Measurements from ENCODE around the gene CDKL1. TPM values are rescaled to one million over a fixed set of nuclear protein-coding genes. Genes with fewer than 3 reads are reported as not detected.

The CDKL1 gene
- total RNA-seq, 1 experiment from 2014 or later: 11.3 TPM

DNA sequence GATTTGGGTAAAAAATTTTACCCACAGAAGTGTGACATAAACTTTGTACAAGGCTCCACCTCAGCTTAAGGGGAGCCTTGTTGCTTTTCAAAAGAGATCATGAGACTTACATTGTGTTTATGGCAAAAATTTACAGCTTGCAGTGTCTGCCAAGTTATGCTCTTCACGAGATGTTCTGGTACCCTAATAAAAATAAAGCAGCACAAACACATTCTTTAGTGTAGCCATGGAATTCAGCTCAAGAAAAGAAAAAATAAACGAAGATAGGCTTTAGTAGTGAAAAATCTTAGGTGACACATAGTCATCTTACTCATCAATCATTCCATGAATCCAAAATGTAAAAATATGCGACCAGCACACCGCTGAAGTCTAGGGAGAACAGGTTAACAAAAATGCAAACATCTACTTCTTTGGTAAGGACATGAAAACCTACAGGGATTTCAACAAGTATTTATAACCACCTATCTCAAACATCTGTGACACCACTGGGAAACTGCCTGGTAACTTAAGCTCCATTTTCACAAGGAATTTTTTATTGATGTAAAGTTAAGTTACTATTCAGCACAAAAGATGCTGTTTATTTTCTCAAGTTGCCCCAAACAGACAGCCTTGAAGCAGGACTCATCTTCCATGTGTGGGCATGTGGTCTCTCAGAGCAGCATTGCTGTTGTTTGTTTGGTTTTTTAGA lies 51.7 kb downstream of the CDKL1 start:
- TF ChIP-seq, protein P1, sequence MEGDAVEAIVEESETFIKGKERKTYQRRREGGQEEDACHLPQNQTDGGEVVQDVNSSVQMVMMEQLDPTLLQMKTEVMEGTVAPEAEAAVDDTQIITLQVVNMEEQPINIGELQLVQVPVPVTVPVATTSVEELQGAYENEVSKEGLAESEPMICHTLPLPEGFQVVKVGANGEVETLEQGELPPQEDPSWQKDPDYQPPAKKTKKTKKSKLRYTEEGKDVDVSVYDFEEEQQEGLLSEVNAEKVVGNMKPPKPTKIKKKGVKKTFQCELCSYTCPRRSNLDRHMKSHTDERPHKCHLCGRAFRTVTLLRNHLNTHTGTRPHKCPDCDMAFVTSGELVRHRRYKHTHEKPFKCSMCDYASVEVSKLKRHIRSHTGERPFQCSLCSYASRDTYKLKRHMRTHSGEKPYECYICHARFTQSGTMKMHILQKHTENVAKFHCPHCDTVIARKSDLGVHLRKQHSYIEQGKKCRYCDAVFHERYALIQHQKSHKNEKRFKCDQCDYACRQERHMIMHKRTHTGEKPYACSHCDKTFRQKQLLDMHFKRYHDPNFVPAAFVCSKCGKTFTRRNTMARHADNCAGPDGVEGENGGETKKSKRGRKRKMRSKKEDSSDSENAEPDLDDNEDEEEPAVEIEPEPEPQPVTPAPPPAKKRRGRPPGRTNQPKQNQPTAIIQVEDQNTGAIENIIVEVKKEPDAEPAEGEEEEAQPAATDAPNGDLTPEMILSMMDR (conservative IDR thresholded peaks at IDR 0.05; ENCODE audit: low read depth, low read length): no peak
- TF ChIP-seq EZH2 (IDR thresholded peaks at IDR 0.05; ENCODE audit: borderline replicate concordance, low read depth, low read length, poor library complexity, severe bottlenecking): no peak
- Histone ChIP-seq H3K4me3 (ENCODE audit: low read depth, low read length, poor library complexity, severe bottlenecking) (no peak overlapping the region), H3K27me3 (replicated peaks; ENCODE audit: insufficient read depth, low read depth, low read length, poor library complexity) (no peaks in the 10 kb centered on the region), H3K27ac (ENCODE audit: low read depth, low read length, poor library complexity, severe bottlenecking) (no peak overlapping the region), H3K4me1 (ENCODE audit: insufficient read depth, low read length, poor library complexity, severe bottlenecking) (peaks cover 17% of the 10 kb centered on the region), H3K9me3 (ENCODE audit: low read depth, low read length, poor library complexity, severe bottlenecking) (no peaks in the 10 kb centered on the region), H3K36me3 (ENCODE audit: insufficient read depth, low read length, poor library complexity, severe bottlenecking) (no peaks in the 10 kb centered on the region)
- ChIA-PET POLR2A (ENCODE audit: low non-redundant PET) (interaction anchor here (0.6 kb wide), 1 partner anchor 217 kb away, joined by 3 read pairs; no protein-coding TSS in a partner anchor), CTCF (no interaction called here)
- no peak for DNase-seq (ENCODE audit: low spot score)
- intact Hi-C loops (cut with micrococcal nuclease; ENCODE audit: unreplicated experiment): loop anchor here (5.0 kb wide), 1 partner anchor 187 kb away; the partner anchor contains the start of gene MAP4K5
- BruUV-seq (replicated peaks): no TSS peak

DNA sequence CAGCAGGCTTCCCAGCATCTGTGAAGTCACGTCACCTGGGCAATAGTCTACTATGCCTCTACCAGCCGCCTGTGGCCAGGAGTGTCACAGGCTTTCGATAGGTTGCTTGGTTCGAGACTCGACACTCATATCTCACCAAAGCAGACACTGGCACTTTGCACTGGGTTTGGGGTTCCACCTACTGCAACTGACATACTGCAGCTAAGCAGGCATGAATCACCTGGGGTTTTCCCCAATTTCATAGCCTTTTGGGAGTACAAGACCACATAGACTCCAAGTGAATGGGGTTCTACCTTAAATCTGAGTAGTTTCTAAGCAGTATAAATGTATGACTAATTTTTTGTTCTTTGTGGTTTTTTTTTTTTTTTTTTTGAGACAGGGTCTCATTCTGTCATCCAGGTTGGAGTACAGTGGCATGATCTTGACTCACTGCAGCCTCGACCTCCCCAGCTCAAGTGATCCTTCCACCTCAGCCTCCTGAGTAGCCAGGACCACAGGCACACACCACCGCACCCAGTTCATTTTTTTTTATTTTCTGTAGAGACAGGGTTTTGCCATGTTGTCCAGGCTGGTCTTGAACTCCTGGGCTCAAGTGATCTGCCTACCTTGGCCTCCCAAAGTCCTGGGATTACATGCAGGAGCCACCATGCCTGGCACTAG lies 52.4 kb downstream of the CDKL1 start:
- Histone ChIP-seq H3K4me3 (ENCODE audit: low read depth, low read length, poor library complexity, severe bottlenecking) (no peak overlapping the region), H3K36me3 (ENCODE audit: insufficient read depth, low read length, poor library complexity, severe bottlenecking) (no peaks in the 10 kb centered on the region), H3K27me3 (replicated peaks; ENCODE audit: insufficient read depth, low read depth, low read length, poor library complexity) (no peaks in the 10 kb centered on the region), H3K27ac (ENCODE audit: low read depth, low read length, poor library complexity, severe bottlenecking) (no peak overlapping the region), H3K4me1 (ENCODE audit: insufficient read depth, low read length, poor library complexity, severe bottlenecking) (peaks cover 17% of the 10 kb centered on the region), H3K9me3 (ENCODE audit: low read depth, low read length, poor library complexity, severe bottlenecking) (no peaks in the 10 kb centered on the region)
- TF ChIP-seq, protein P1 (conservative IDR thresholded peaks at IDR 0.05; ENCODE audit: low read depth, low read length): no peak
- no peak for TF ChIP-seq EZH2 (IDR thresholded peaks at IDR 0.05; ENCODE audit: borderline replicate concordance, low read depth, low read length, poor library complexity, severe bottlenecking)
- no peak for DNase-seq (ENCODE audit: low spot score)
- BruUV-seq (replicated peaks): no TSS peak
- intact Hi-C loops (cut with micrococcal nuclease; ENCODE audit: unreplicated experiment): loop anchor here (5.0 kb wide), 1 partner anchor 188 kb away; the partner anchor contains the start of gene MAP4K5
- ChIA-PET POLR2A (ENCODE audit: low non-redundant PET) (interaction anchor here (0.6 kb wide), 1 partner anchor 216 kb away, joined by 3 read pairs; no protein-coding TSS in a partner anchor), CTCF (no interaction called here)

DNA sequence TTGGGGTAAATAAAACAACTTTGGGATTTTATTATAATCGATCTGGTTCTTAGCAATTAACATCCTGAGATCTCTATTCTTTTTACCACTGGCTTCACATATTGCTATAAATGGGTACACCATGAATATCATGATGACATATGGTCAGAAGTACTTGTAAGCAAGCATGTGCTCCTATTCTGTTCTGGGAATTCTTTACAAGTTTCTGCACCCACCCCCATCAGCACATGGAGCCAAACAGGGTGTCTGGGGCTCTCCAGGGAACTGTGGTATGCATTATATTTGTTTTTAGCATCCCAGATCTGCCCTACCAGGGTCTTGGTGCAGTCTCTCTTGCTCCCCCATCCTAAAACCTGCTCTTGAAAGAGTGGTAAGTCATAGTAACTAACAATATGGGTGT lies 53.2 kb downstream of the CDKL1 start:
- H3K36me3 ChIP-seq (ENCODE audit: insufficient read depth, low read length, poor library complexity, severe bottlenecking): no peaks in the 10 kb centered on the region
- no peaks in the 10 kb centered on the region for H3K9me3 ChIP-seq (ENCODE audit: low read depth, low read length, poor library complexity, severe bottlenecking)
- CTCF ChIA-PET: no interaction called here
- TF ChIP-seq EZH2 (IDR thresholded peaks at IDR 0.05; ENCODE audit: borderline replicate concordance, low read depth, low read length, poor library complexity, severe bottlenecking): no peak
- TF ChIP-seq, protein P1 (conservative IDR thresholded peaks at IDR 0.05; ENCODE audit: low read depth, low read length): no peak
- intact Hi-C loops (cut with micrococcal nuclease; ENCODE audit: unreplicated experiment): loop anchor here (5.0 kb wide), 1 partner anchor 189 kb away; the partner anchor contains the start of gene MAP4K5
- H3K4me3 ChIP-seq (ENCODE audit: low read depth, low read length, poor library complexity, severe bottlenecking): no peak overlapping the region
- no peak overlapping the region for H3K27ac ChIP-seq (ENCODE audit: low read depth, low read length, poor library complexity, severe bottlenecking)
- H3K27me3 ChIP-seq (replicated peaks; ENCODE audit: insufficient read depth, low read depth, low read length, poor library complexity): no peaks in the 10 kb centered on the region
- peaks cover 17% of the 10 kb centered on the region for H3K4me1 ChIP-seq (ENCODE audit: insufficient read depth, low read length, poor library complexity, severe bottlenecking)
- DNase-seq (ENCODE audit: low spot score): no peak
- no TSS peak for BruUV-seq (replicated peaks)
- POLR2A ChIA-PET (ENCODE audit: low non-redundant PET): no interaction called here
